ENCODE data around the gene NRG3. TPM values are rescaled to one million over a fixed set of nuclear protein-coding genes. Genes with fewer than 3 reads are reported as not detected.

NRG3 gene
- total and polyA plus RNA-seq, 5 experiments from 2014 or later: not detected

- POLR2A ChIA-PET: no interaction called here
- Mint-ChIP-seq H3K27me3 (no peaks in the 10 kb centered on the region), H3K9me3 (peaks cover 0 to 16% (median 6%) of the 10 kb centered on the region in 9 donors), H3K4me3 (no peak overlapping the region), H3K36me3 (no peaks in the 10 kb centered on the region), H3K27ac (no peak overlapping the region), H3K4me1 (no peaks in the 10 kb centered on the region)
- DNase-seq (no peak), ATAC-seq (no peak)
Measured at GRCh38 chr10:82543631-82544030, 668.6 kb downstream of the NRG3 start.

GRCh38 chr10:82544377-82544776 is 669.4 kb downstream of the NRG3 start:
- Mint-ChIP-seq H3K9me3 (peaks cover 0 to 16% (median 6%) of the 10 kb centered on the region in 9 donors), H3K27me3 (no peaks in the 10 kb centered on the region), H3K27ac (no peak overlapping the region), H3K4me1 (no peaks in the 10 kb centered on the region), H3K36me3 (no peaks in the 10 kb centered on the region), H3K4me3 (no peak overlapping the region)
- POLR2A ChIA-PET: no interaction called here
- no peak for DNase-seq
- no peak for ATAC-seq

- POLR2A ChIA-PET: no interaction called here
- Mint-ChIP-seq H3K27ac (no peak overlapping the region), H3K9me3 (peaks cover 0 to 9% (median 0%) of the 10 kb centered on the region in 9 donors), H3K27me3 (no peaks in the 10 kb centered on the region), H3K4me1 (no peaks in the 10 kb centered on the region), H3K36me3 (no peaks in the 10 kb centered on the region), H3K4me3 (no peak overlapping the region)
- DNase-seq (no peak), ATAC-seq (no peak)
Measured at GRCh38 chr10:82551506-82551905, 676.5 kb downstream of the NRG3 start.

GRCh38 chr10:82552267-82552666 is 677.3 kb downstream of the NRG3 start:
- Mint-ChIP-seq H3K27me3 (no peaks in the 10 kb centered on the region), H3K27ac (no peak overlapping the region), H3K4me3 (no peak overlapping the region), H3K9me3 (peaks cover 0 to 7% (median 0%) of the 10 kb centered on the region in 9 donors), H3K4me1 (no peaks in the 10 kb centered on the region), H3K36me3 (no peaks in the 10 kb centered on the region)
- ATAC-seq: no peak
- no peak for DNase-seq
- POLR2A ChIA-PET: no interaction called here

GRCh38 chr10:82554381-82554780 is 679.4 kb downstream of the NRG3 start:
- peaks cover 0 to 7% (median 0%) of the 10 kb centered on the region in 9 donors for H3K9me3 Mint-ChIP-seq

GRCh38 chr10:82558014-82558607 is 683.1 kb downstream of the NRG3 start:
- POLR2A ChIA-PET: no interaction called here
- no peak overlapping the region for H3K27ac Mint-ChIP-seq

More at GRCh38 chr10:82554381-82554780, 679.4 kb downstream of the NRG3 start:
- Mint-ChIP-seq H3K27ac (no peak overlapping the region), H3K4me1 (no peaks in the 10 kb centered on the region), H3K27me3 (no peaks in the 10 kb centered on the region), H3K4me3 (no peak overlapping the region), H3K36me3 (no peaks in the 10 kb centered on the region)
- POLR2A ChIA-PET: no interaction called here
- no peak for ATAC-seq
- no peak for DNase-seq

GRCh38 chr10:82564353-82565196 is 689.6 kb downstream of the NRG3 start:
- POLR2A ChIA-PET: no interaction called here
- ATAC-seq: no peak
- Mint-ChIP-seq H3K27me3 (no peaks in the 10 kb centered on the region), H3K4me1 (no peaks in the 10 kb centered on the region), H3K27ac (no peak overlapping the region), H3K4me3 (no peak overlapping the region), H3K9me3 (peaks cover 0 to 13% (median 3%) of the 10 kb centered on the region in 9 donors), H3K36me3 (no peaks in the 10 kb centered on the region)
- DNase-seq: no peak

More at GRCh38 chr10:82558014-82558607, 683.1 kb downstream of the NRG3 start:
- Mint-ChIP-seq H3K4me1 (no peaks in the 10 kb centered on the region), H3K9me3 (peaks cover 0 to 9% (median 0%) of the 10 kb centered on the region in 9 donors), H3K36me3 (no peaks in the 10 kb centered on the region), H3K4me3 (no peak overlapping the region), H3K27me3 (no peaks in the 10 kb centered on the region)
- ATAC-seq (no peak), DNase-seq (no peak)

GRCh38 chr10:82565197-82565575 is 690.2 kb downstream of the NRG3 start:
- no peak overlapping the region for H3K4me3 Mint-ChIP-seq
- POLR2A ChIA-PET: no interaction called here
- no peak for ATAC-seq
- H3K4me1 Mint-ChIP-seq: no peaks in the 10 kb centered on the region
- no peaks in the 10 kb centered on the region for H3K36me3 Mint-ChIP-seq
- H3K27ac Mint-ChIP-seq: no peak overlapping the region
- no peak for DNase-seq
- peaks cover 0 to 13% (median 3%) of the 10 kb centered on the region in 9 donors for H3K9me3 Mint-ChIP-seq
- H3K27me3 Mint-ChIP-seq: no peaks in the 10 kb centered on the region

- DNase-seq (no peak), ATAC-seq (no peak)
- H3K4me1 Mint-ChIP-seq: no peaks in the 10 kb centered on the region
- POLR2A ChIA-PET: no interaction called here
- no peak overlapping the region for H3K27ac Mint-ChIP-seq
- no peaks in the 10 kb centered on the region for H3K36me3 Mint-ChIP-seq
- H3K27me3 Mint-ChIP-seq: no peaks in the 10 kb centered on the region
- H3K9me3 Mint-ChIP-seq: peaks cover 0 to 29% (median 3%) of the 10 kb centered on the region in 9 donors
- no peak overlapping the region for H3K4me3 Mint-ChIP-seq
Measured at GRCh38 chr10:82572744-82573143, 697.8 kb downstream of the NRG3 start.

GRCh38 chr10:82574081-82574480 is 699.1 kb downstream of the NRG3 start:
- DNase-seq: no peak
- POLR2A ChIA-PET: no interaction called here
- Mint-ChIP-seq H3K27ac (no peak overlapping the region), H3K9me3 (peaks cover 0 to 29% (median 2%) of the 10 kb centered on the region in 9 donors), H3K4me1 (no peaks in the 10 kb centered on the region), H3K36me3 (no peaks in the 10 kb centered on the region), H3K4me3 (no peak overlapping the region), H3K27me3 (no peaks in the 10 kb centered on the region)
- ATAC-seq: no peak

- Mint-ChIP-seq H3K36me3 (no peaks in the 10 kb centered on the region), H3K27ac (no peak overlapping the region), H3K27me3 (no peaks in the 10 kb centered on the region), H3K4me1 (no peaks in the 10 kb centered on the region), H3K4me3 (no peak overlapping the region), H3K9me3 (peaks cover 0 to 29% (median 0%) of the 10 kb centered on the region in 9 donors)
- ATAC-seq (no peak), DNase-seq (no peak)
- POLR2A ChIA-PET: no interaction called here
Measured at GRCh38 chr10:82575318-82575717, 700.3 kb downstream of the NRG3 start.

GRCh38 chr10:82576093-82576492 is 701.1 kb downstream of the NRG3 start:
- Mint-ChIP-seq H3K9me3 (peaks cover 0 to 29% (median 0%) of the 10 kb centered on the region in 9 donors), H3K36me3 (no peaks in the 10 kb centered on the region), H3K4me3 (no peak overlapping the region), H3K27me3 (no peaks in the 10 kb centered on the region), H3K27ac (no peak overlapping the region), H3K4me1 (no peaks in the 10 kb centered on the region)
- no peak for DNase-seq
- no peak for ATAC-seq
- POLR2A ChIA-PET: no interaction called here

- H3K4me1 Mint-ChIP-seq: no peaks in the 10 kb centered on the region
- no peaks in the 10 kb centered on the region for H3K27me3 Mint-ChIP-seq
- DNase-seq (no peak), ATAC-seq (no peak)
- peaks cover 0 to 5% (median 0%) of the 10 kb centered on the region in 9 donors for H3K9me3 Mint-ChIP-seq
- H3K4me3 Mint-ChIP-seq: no peak overlapping the region
- POLR2A ChIA-PET: no interaction called here
- no peak overlapping the region for H3K27ac Mint-ChIP-seq
- no peaks in the 10 kb centered on the region for H3K36me3 Mint-ChIP-seq
Measured at GRCh38 chr10:82581940-82582339, 706.9 kb downstream of the NRG3 start.

Data from naive thymus-derived CD8-positive, alpha-beta T cell (primary cell).